HepG2 (cell line): ENCODE data around the gene PRM3. TPM values are rescaled to one million over a fixed set of nuclear protein-coding genes. Genes with fewer than 3 reads are reported as not detected.

Experiments
- CREM ChIP-seq, 2 experiments: sonication (generic) in 1 of 2; formaldehyde crosslinking in 1 of 2; IDR thresholded peaks; 2 replicates each; pipeline versions ENCODE4 v1.4.0 to v1.6.1; 2016 to 2020; ENCODE audit warnings: antibody characterized with exemption in 1 of 2, mild to moderate bottlenecking in 1 of 2, missing genetic modification reagents in 1 of 2
- KDM5A ChIP-seq: fragments of 200-600 bp; sonication (generic); IDR thresholded peaks from 2 replicates; pipeline ENCODE4 v1.7.0; 2018; ENCODE audit warnings: antibody characterized with exemption, mild to moderate bottlenecking, low read length, borderline replicate concordance
- MEIS2 ChIP-seq: sonication (generic); formaldehyde crosslinking; IDR thresholded peaks from 2 replicates; pipeline ENCODE4 v1.9.0; 2021; ENCODE audit warnings: mild to moderate bottlenecking, missing genetic modification reagents
- RAD21 ChIP-seq: fragments of 450-650 bp; formaldehyde crosslinking; IDR thresholded peaks from 2 replicates; pipeline ENCODE4 v1.5.0; 2020; ENCODE audit warnings: mild to moderate bottlenecking
- RAD51 ChIP-seq: fragments of 450-650 bp; IDR thresholded peaks from 2 replicates; pipeline ENCODE4 v1.6.1; 2016; ENCODE audit warnings: borderline replicate concordance
- RFX1 ChIP-seq: fragments of 450-650 bp; IDR thresholded peaks from 2 replicates; pipeline ENCODE4 v1.6.1; 2017
- SETDB1 ChIP-seq: sonication (generic); formaldehyde crosslinking; IDR thresholded peaks from 2 replicates; pipeline ENCODE4 v1.5.1; 2020; ENCODE audit warnings: missing genetic modification reagents, mild to moderate bottlenecking, borderline replicate concordance
- TARDBP ChIP-seq: sonication (generic); formaldehyde crosslinking; IDR thresholded peaks from 2 replicates; pipeline ENCODE4 v1.8.0; 2022; ENCODE audit warnings: mild to moderate bottlenecking, missing genetic modification reagents
- TSC22D2 ChIP-seq: sonication (generic); formaldehyde crosslinking; IDR thresholded peaks from 2 replicates; pipeline ENCODE4 v1.5.1; 2020; ENCODE audit warnings: missing genetic modification reagents, mild to moderate bottlenecking, borderline replicate concordance
- ZBTB7A ChIP-seq: sonication (generic); formaldehyde crosslinking; IDR thresholded peaks from 2 replicates; pipeline ENCODE4 v1.8.0; 2022; ENCODE audit warnings: mild to moderate bottlenecking, missing genetic modification reagents
- ZBTB8A ChIP-seq: sonication (generic); formaldehyde crosslinking; IDR thresholded peaks from 2 replicates; pipeline ENCODE4 v1.4.0; 2020; ENCODE audit warnings: mild to moderate bottlenecking, low read depth, missing genetic modification reagents, borderline replicate concordance
- ZNF232 ChIP-seq: sonication (generic); formaldehyde crosslinking; IDR thresholded peaks from 2 replicates; pipeline ENCODE4 v1.4.0; 2020; ENCODE audit warnings: missing genetic modification reagents, borderline replicate concordance
- ZNF354B ChIP-seq: sonication (generic); formaldehyde crosslinking; IDR thresholded peaks from 2 replicates; pipeline ENCODE4 v1.8.0; 2022; ENCODE audit warnings: mild to moderate bottlenecking, missing genetic modification reagents
- ZNF468 ChIP-seq: sonication (generic); formaldehyde crosslinking; IDR thresholded peaks from 2 replicates; pipeline ENCODE4 v1.8.0; 2022; ENCODE audit warnings: mild to moderate bottlenecking, moderate library complexity, missing genetic modification reagents
- polyA plus RNA-seq, 8 experiments: library from polyadenylated mRNA; depleted of rRNA in 3 of 8; stranded (reverse) in 7 of 8; unstranded in 1 of 8; fragments of >200 nt; fragmentation: Illumina TruSeq in 4 of 8; extraction: Trizol in 4 of 8; gene quantifications; 2 replicates each; pipeline versions ENCODE4 v1.2.1 to v1.2.3, GENCODE V29; 2011 to 2016; ENCODE audit warnings: low read depth in 4 of 8, missing spikeins in 1 of 8, mixed read lengths in 1 of 8; ENCODE audit not compliant: insufficient read depth in 1 of 8
- total RNA-seq, 5 experiments: library from RNA; depleted of rRNA; stranded (reverse); fragments of >200 nt; fragmentation: Illumina TruSeq; extraction: Trizol; gene quantifications; 2 replicates each; pipeline ENCODE4 v1.2.3, GENCODE V29; 2016; ENCODE audit warnings: low read depth in 1 of 5
- TF ChIP-seq, protein P1 (sequence below): sonication (generic); formaldehyde crosslinking; IDR thresholded peaks from 2 replicates; pipeline ENCODE4 v1.5.0; 2020; ENCODE audit warnings: mild to moderate bottlenecking, missing genetic modification reagents, borderline replicate concordance
- TF ChIP-seq, protein P2 (sequence below): sonication (generic); formaldehyde crosslinking; IDR thresholded peaks from 2 replicates; pipeline ENCODE4 v1.8.1; 2023; ENCODE audit warnings: missing genetic modification reagents, mild to moderate bottlenecking, borderline replicate concordance
- TF ChIP-seq, protein P3 (sequence below): sonication (generic); formaldehyde crosslinking; IDR thresholded peaks from 2 replicates; pipeline ENCODE4 v1.4.0; 2020; ENCODE audit warnings: low read depth, mild to moderate bottlenecking, missing genetic modification reagents
- TF ChIP-seq, protein P4 (sequence below): sonication (generic); formaldehyde crosslinking; IDR thresholded peaks from 2 replicates; pipeline ENCODE4 v1.4.0; 2020; ENCODE audit warnings: missing genetic modification reagents
- TF ChIP-seq, protein P5 (sequence below): sonication (generic); formaldehyde crosslinking; IDR thresholded peaks from 2 replicates; pipeline ENCODE4 v1.4.0; 2020; ENCODE audit warnings: missing genetic modification reagents

PRM3 gene
- total and polyA plus RNA-seq, 2 of the 13 experiments (the other 11 are each of a cell fraction or from before 2014, with no cell fraction given), result not detected

DNA sequence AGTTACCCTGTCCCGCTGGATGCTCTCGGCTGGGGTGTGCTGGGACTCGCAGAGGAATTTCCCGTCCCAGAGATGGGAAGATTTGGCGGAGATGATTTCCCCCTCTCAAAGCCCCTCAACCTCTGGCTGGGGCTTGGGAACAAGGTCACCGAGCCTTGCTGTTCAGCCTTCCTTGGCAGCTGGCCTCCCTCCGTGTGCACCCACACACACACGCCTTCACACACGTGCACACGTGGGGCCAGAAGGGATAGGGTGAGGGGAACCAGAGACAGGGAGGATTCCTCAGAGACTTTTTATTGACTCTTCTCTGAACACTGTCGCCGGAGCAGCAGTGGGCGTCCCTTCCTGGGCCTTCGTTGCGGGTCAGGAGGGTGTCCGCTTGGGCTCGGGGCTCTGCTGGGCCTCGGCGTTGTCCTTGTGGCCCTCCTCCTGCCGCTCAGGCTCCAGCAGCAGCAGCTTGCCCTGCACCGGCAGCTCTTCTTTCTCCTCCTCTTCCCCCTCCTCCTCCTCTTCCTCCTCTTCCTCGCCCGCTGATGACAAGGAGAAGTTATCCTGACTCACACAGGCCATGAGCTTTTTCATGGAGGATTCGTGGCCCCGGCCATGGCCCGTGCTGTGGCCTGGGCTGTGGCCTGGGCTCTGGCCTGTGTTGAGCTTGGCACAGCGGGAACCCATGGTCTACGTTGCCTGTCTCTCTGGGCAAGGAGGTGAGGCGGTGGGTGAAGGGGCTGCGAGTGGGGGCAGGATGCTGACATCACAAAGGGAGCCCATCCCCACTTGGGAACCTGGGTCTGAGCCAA lies at the start of gene PRM3 (continued):
- TF ChIP-seq, protein P1, sequence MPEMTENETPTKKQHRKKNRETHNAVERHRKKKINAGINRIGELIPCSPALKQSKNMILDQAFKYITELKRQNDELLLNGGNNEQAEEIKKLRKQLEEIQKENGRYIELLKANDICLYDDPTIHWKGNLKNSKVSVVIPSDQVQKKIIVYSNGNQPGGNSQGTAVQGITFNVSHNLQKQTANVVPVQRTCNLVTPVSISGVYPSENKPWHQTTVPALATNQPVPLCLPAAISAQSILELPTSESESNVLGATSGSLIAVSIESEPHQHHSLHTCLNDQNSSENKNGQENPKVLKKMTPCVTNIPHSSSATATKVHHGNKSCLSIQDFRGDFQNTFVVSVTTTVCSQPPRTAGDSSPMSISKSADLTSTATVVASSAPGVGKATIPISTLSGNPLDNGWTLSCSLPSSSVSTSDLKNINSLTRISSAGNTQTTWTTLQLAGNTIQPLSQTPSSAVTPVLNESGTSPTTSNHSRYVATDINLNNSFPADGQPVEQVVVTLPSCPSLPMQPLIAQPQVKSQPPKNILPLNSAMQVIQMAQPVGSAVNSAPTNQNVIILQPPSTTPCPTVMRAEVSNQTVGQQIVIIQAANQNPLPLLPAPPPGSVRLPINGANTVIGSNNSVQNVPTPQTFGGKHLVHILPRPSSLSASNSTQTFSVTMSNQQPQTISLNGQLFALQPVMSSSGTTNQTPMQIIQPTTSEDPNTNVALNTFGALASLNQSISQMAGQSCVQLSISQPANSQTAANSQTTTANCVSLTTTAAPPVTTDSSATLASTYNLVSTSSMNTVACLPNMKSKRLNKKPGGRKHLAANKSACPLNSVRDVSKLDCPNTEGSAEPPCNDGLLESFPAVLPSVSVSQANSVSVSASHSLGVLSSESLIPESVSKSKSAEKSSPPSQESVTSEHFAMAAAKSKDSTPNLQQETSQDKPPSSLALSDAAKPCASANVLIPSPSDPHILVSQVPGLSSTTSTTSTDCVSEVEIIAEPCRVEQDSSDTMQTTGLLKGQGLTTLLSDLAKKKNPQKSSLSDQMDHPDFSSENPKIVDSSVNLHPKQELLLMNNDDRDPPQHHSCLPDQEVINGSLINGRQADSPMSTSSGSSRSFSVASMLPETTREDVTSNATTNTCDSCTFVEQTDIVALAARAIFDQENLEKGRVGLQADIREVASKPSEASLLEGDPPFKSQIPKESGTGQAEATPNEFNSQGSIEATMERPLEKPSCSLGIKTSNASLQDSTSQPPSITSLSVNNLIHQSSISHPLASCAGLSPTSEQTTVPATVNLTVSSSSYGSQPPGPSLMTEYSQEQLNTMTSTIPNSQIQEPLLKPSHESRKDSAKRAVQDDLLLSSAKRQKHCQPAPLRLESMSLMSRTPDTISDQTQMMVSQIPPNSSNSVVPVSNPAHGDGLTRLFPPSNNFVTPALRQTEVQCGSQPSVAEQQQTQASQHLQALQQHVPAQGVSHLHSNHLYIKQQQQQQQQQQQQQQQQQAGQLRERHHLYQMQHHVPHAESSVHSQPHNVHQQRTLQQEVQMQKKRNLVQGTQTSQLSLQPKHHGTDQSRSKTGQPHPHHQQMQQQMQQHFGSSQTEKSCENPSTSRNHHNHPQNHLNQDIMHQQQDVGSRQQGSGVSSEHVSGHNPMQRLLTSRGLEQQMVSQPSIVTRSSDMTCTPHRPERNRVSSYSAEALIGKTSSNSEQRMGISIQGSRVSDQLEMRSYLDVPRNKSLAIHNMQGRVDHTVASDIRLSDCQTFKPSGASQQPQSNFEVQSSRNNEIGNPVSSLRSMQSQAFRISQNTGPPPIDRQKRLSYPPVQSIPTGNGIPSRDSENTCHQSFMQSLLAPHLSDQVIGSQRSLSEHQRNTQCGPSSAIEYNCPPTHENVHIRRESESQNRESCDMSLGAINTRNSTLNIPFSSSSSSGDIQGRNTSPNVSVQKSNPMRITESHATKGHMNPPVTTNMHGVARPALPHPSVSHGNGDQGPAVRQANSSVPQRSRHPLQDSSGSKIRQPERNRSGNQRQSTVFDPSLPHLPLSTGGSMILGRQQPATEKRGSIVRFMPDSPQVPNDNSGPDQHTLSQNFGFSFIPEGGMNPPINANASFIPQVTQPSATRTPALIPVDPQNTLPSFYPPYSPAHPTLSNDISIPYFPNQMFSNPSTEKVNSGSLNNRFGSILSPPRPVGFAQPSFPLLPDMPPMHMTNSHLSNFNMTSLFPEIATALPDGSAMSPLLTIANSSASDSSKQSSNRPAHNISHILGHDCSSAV (CRISPR knock-in tag), result no peak
- TF ChIP-seq ZNF354B (CRISPR knock-in tag) (no peak), CREM (IDR thresholded peaks at IDR 0.05) (no peak), CREM (CRISPR knock-in tag; IDR thresholded peaks at IDR 0.05) (no peak), ZBTB8A (CRISPR knock-in tag) (no peak), KDM5A (no peak), ZBTB7A (CRISPR knock-in tag) (peak; percentile 68; the same call in 1 of the 2 replicates), ZNF468 (no peak), ZNF232 (CRISPR knock-in tag) (no peak), MEIS2 (no peak), RAD51 (no peak), RFX1 (no peak), TARDBP (CRISPR knock-in tag) (no peak), SETDB1 (no peak), TSC22D2 (CRISPR knock-in tag) (no peak), RAD21 (CRISPR knock-in tag) (no peak)
- TF ChIP-seq, protein P2, sequence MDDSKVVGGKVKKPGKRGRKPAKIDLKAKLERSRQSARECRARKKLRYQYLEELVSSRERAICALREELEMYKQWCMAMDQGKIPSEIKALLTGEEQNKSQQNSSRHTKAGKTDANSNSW (CRISPR knock-in tag), result no peak
- TF ChIP-seq, protein P3, sequence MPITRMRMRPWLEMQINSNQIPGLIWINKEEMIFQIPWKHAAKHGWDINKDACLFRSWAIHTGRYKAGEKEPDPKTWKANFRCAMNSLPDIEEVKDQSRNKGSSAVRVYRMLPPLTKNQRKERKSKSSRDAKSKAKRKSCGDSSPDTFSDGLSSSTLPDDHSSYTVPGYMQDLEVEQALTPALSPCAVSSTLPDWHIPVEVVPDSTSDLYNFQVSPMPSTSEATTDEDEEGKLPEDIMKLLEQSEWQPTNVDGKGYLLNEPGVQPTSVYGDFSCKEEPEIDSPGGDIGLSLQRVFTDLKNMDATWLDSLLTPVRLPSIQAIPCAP, result 0 out of 2 replicates have a peak, but pooled peaks have one; percentile 0
- TF ChIP-seq, protein P4, sequence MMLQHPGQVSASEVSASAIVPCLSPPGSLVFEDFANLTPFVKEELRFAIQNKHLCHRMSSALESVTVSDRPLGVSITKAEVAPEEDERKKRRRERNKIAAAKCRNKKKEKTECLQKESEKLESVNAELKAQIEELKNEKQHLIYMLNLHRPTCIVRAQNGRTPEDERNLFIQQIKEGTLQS (CRISPR knock-in tag), result no peak
- TF ChIP-seq, protein P5, sequence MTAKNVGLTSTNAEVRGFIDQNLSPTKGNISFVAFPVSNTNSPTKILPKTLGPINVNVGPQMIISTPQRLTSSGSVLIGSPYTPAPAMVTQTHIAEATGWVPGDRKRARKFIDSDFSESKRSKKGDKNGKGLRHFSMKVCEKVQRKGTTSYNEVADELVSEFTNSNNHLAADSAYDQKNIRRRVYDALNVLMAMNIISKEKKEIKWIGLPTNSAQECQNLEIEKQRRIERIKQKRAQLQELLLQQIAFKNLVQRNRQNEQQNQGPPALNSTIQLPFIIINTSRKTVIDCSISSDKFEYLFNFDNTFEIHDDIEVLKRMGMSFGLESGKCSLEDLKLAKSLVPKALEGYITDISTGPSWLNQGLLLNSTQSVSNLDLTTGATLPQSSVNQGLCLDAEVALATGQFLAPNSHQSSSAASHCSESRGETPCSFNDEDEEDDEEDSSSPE (CRISPR knock-in tag), result no peak
